Left renal cortex interstitium (tissue), 4 donors: ENCODE measurements around the gene CLOCK. TPM values are rescaled to one million over a fixed set of nuclear protein-coding genes. Genes with fewer than 3 reads are reported as not detected.

Source experiments
- DNase-seq, 4 donors: peaks; one replicate each; pipeline ENCODE4 v3.0.0-alpha.2; 2013; ENCODE audit warnings: low read depth in 4 of 4, low spot score in 2 of 4, missing footprints in 1 of 4
- polyA plus RNA-seq, 4 donors: library from polyadenylated mRNA; unstranded; fragments of 120-200 nt; gene quantifications; one replicate each; pipeline ENCODE4 v1.2.1, GENCODE V29; 2013; ENCODE audit not compliant: insufficient read length in 4 of 4

Gene CLOCK
- polyA plus RNA-seq, 4 donors: 17.0 to 24.9 (median 20.7) TPM

DNA sequence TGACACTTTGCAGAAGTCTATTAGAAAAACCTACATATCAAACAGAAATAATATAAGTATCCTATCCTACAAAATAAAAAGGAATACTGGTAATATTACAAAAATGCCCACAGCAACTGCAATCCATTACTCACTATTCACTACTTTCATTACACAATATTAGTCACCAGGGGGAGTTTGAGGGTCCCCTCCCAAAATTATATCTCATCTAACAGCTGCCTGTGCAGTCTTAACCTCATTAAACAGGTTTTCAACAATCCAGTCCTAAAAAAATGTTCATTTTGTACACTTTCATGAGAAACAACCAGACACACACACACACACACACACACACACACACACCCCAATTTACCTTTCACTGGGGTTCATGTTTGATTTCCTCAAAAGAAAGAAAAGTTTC lies 2.9 kb downstream of the CLOCK start:
- no peak for DNase-seq

DNA sequence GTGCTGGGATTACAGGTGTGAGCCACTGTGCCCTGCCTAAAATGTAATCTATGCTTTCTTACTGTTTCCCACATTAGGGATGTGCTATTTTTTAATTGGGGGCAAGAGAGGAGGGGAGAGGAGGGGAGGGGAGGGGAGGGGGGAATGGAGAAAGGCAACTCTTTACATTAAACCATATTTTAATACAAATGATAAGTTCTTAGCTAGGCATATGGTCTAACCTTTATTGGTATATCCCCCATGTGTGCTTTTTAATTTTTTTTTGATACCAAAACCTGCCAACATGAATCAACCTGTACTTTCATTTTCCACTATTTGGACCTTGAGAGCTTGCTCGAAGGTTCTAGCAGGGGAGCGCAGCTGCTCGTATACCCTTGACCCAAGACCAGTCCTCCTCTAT lies 6.4 kb downstream of the CLOCK start:
- DNase-seq: no peak

DNA sequence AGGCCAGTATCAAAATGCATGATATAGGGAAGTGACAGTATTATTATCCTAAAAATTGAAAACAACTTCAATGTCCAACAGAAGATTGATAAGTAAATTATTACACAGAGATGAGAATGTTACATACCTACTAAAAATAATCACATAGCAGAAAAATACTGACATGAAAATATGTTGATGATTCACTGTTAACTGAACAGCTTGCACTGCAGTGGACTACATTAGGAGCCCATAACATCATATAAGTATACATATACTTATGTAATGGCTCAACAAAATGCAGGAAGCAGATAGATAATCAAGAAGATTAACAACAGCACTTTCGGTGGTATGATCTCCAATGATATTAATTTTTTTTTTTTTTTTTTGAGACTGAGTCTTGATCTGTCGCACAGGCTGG lies 7.1 kb downstream of the CLOCK start:
- DNase-seq: no peak

DNA sequence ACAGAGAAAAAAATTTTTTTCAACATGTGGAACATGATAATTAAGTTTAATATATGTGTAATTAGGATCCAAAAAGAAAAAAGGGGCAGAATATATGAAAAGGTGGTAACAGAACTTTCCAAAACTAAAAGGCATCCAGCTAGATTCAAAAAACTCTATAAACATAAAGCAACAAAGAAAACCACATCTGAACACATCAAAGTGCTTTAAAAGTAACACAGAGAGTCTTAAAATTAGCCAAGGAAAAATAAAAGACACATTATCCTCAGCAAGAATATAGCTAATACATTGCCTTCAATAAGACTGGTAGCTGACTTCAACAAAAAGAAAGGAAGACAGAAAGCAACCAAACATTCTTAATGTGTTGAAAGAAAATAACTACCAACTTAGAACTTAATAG lies 8.2 kb downstream of the CLOCK start:
- DNase-seq: no peak

DNA sequence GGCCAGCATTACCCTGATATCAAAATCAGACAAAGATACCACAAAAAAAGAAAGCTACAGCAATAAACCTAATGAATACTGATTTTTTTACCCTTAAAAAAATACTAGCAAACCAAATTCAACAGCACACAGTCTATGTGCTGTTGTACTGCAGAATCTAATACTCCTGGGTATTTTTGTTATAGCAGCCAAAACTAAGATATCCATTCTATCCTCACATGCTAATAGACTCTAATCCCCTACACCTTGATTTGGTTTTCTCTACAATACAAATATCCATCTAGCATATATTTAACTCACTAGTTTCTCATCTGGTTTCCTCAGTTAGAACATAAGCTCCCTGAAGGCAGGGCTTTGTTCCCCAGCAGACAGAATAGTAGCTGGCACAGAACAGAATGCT lies 12.4 kb downstream of the CLOCK start:
- DNase-seq: no peak

DNA sequence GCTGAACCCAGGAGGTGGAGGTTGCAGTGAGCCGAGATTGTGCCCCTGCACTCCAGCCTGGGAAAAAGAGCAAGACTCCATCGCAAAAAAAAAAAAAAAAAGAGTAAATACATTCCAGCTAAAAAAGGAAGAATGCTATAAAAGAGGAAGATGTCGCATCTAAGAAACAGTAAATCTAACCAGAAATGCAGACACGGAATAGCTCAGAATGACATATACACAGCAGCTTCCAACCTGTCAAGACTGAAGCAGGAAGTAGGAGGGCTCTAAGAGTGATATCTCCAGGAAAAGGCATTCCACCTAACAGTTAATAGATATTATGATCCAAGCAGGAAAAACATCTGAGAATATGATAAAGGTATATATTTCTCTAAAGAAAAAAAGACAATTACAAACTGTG lies 16.0 kb downstream of the CLOCK start:
- DNase-seq: no peak

DNA sequence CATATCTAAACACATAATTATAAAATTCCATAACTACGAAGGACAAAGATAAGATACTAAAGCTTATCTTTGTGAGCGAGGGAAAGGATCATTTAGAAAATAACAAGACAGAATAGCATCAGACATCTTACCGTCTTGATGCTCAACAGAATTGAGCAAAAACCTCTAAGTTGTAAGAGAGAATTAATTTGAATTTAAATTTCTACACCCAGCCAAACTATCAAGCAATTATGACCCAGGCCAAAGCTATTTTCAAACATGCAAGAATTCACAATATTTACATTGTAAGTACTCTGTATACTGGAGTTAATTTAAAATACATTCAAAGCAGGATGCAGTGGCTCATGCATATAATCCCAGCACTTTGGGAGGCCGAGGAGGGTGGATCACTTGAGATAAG lies 16.5 kb downstream of the CLOCK start:
- no peak for DNase-seq

DNA sequence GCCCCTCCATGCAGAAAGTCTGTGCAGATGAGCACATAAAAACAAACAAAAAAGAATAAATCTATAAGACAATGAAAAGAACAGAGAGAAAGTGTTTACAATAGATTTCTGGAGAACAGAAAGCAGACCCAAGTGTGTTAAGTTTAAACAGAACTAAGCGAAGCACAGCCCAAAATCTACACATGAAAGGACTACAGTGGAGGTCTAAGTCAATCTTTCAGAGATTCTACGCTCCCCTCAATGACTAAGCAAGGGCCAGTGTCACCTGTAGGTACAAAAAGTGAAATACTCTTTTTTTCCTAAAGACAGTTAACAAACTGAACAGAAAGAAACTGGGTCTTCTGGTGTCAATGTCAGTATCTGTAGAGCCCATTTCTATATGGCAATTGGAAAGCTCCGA lies 18.2 kb downstream of the CLOCK start:
- DNase-seq: no peak

DNA sequence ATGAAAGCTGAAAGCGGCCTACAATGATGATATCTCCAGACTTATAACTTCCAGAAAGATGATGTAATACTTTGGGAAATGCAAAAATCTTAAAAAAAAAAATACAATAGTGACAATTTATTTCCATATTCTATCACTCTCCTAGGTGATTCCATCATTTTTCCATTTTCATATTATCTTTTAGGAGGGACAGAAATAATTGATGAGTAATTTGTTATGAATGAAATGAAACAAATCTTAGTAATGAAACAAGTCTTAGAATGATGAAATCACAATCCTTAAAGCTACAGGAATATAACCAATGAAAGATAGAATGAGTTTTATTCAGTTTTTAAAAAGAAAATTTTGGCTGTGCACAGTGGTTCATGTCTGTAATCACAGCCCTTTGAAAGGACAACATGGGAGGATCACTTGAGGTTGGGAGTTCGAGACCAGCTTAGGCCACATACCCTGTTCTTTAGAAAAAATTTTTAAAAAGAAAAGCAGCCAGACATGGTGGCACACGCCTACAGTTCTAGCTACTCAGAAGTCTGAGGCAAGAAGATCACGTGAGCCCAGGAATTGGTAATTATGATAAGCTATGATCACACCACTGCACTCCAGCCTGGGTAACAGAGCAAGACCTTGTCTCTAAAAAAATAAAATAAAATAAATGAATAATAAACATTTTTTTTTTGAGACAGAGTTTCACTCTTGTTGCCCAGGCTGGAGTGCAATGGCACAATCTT lies 21.7 kb downstream of the CLOCK start:
- no peak for DNase-seq

DNA sequence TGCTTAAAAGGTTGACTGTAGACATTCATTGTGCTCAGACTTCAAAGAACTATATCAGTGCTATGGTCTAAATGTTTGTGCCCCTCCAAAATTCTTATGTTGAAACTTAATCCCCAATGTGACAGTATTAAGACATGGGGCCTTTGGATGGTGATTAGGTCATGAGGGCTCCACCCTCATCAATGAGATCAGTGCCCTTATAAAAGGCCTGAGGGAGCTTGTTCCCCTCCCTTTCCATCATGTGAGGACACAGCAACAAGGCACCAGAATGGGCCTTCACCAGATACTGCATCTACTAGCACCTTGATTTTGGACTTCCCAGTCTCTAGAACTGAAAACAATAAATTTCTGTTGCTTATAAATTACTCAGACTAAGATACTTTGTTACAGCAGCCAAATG lies 28.3 kb downstream of the CLOCK start:
- DNase-seq: no peak

DNA sequence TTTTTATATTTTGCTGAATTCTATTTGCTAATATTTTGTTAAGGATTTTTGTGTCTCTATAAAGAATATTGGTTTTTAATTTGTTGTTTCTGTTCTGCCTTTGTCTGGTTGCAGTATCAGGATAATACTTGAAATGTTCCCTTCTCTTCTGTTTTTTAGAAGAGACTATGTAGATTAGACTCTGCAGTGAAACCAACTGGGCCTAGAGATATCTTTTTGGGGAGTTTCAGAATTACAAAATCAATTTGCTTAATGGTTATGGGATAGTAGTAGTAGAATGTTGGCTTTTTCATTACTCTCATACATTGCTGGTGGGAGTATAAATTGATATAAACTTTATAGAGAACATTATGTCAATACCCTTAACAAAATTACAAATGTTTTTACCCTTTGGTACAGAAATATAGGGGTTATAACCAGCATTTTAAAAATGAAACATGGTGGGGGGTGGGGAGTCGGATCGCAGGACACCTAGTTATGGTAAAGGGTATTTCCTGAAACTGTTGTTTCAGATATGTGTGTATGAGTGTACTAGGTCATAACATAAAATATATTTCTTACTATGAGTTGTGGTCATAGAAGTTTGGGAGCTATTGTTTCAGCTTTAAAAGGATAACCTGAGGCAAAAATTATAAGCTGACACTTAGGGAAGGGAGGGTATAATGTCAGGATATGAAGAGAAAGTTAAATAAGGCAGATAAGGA lies 29.0 kb downstream of the CLOCK start:
- DNase-seq: no peak

DNA sequence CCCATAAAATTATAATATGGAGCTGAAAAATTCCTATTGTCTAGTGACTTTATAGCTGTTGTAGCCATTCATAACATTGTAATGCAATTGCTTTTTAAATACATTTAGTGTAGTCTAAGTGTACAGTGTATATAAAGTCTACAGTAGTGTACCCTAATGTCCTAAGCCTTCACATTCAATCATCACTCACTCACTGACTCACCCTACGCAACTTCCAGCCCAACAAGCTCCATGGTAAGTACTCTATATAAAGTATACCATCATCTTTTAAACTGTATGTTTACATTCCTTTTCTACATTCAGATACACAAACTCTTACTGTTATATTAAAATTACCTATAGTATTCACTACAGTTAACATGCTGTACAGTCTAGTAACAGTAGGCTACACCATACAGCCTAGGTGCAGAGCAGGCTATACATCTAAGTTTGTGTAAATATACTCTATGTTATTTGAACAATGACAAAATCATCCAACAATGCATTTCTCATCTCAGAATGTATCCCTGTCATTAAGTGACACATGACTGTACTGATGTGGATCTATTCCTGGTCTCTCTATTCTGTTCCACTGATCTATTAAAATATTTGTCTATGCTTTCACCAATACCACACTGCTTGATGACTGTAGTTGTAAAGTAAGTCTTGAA lies 33.7 kb downstream of the CLOCK start:
- DNase-seq: no peak

DNA sequence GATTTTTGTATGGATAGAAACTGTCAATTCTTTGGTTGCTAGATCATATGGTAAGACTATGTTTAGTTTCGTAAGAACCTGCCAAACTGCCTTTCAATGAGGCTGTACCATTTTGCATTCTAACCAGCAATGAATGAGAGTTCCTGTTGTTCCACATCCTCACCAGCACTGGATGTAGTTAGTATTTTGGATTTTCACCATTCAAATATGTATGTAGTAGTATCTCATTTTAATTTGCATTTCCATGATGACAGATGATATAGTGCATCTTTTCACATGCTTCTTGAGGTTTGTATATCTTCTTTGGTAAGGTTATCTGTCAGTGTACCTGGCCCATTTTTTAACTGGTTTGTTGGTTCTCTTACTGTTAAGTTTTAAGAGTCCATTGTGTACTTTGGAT lies 34.6 kb downstream of the CLOCK start:
- DNase-seq: no peak

DNA sequence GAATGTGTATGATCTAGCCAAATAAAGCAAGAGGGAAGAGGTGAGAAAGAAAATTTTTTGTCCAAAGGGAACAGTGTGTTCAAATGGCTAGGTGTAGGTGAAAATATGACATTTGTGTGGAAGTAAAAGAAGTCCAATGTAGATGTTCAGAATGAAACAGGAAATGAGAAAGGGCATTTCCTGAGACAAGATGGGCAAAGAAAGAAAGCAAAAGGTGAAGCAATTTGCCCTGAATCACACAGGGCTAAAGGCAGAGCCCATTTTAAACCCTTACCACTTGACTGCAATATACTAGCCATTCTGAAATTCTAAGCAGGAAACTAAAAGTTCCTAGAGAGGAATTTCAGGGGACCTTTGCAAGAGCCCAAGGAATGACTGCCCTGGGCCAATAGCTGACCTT lies 36.0 kb downstream of the CLOCK start:
- no peak for DNase-seq

DNA sequence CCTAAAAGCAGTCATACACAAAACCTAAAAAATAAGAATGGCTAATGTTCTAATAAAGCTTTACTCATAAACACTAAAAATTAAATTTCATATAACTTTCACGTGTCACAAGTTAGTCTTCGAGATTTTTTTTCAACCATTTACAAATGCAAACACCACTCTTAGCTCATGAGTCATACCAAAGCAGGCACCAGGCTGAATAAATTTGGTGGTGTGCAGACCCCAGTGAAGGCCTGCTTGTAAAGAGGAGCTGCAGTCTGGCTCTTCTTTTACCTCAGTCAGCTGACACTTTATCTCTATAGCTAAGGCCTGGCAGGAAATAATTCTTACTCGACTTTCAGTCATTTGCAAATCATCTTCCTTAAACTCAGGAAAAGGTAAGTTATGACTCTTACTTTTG lies 37.4 kb downstream of the CLOCK start:
- DNase-seq: no peak

DNA sequence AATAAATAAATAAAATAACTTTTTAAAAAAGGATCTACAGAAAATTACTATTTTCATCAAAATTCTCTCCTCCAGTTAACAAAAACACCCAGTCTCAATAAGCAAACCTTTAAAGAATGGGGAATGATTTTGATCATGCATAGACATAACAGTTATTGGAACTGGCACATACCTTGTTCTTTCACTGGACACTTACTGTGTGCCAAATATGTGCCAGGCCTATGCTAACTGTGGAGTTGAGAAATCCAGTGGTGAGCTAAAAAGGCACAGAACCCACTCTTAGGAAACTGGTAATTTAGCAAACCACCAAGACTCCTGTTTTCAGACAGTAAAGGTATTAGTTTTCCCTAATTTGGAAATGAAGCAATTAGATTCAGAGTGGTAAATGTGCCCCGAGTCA lies 39.1 kb downstream of the CLOCK start:
- no peak for DNase-seq

DNA sequence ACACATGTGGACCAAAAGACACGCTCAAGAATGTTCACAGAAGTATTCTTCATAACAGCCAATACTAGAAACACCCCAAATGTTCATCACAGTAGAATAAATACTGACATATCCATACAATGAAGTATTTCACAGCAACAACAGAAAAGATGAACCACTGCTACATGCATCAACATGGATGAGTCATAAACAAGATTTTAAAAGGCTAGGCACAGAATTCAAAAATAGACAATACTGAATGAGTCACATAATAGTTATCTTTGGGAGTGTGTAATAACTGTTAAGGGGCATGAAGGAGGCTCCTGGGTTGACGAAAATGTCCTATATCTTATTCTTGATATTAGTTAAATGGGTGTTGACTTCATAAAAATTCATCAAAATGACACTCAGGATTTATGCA lies 43.5 kb downstream of the CLOCK start:
- DNase-seq: no peak

DNA sequence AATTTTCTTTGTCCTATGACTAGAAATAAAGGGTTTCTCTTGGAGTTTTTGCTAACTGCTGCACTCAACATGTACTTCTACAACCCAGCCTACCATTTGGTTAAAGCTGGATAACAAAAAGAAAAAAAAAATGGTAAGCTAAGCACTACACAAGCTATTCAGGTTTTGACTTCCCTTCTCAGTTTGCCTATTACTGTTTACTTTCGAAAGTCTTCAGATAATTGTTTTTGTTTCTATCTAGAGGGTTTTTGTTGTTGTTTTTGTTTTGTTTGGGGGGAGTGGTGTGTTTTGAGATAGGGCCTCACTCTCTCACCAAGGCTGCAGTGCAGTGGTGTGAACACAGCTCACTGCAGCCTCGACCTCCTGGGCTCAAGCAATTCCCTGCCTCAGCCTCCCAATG lies 46.6 kb downstream of the CLOCK start:
- DNase-seq: no peak

DNA sequence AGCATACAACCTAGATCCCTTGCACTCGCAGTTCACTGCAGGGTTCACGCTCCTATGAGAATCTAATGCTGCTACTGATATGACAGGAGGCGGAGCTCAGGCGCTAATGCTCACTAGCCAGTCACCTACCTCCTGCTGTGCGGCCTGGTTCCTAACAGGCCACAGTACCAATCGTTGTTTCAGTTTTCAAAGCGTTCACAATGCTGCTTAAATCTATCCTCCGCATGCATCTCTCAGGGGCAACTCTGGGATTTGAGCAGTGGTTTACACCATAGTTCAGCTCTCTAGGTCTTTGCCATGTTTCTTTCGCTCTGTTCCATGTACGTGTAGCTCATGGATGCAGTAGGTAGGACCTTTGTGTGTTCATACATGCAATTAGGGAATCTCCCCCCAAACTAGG lies 47.2 kb downstream of the CLOCK start:
- no peak for DNase-seq

DNA sequence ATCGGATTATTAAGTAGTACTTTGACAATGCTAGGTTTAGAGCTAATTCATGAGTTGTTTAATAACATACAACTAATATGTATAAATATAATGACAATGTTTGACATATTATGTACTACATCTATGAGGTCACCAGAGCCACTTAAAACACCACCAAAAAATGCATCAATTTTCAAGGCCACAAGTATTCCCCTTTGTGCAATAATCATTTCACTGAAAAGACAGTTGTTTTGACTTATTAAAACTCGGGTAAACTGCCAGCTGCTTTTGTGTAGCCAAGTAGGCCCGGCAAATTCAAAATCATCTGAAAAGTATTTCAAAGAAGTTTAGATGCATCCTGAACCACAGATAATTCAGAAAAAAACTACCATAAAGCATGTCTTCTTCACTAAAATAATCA lies 48.7 kb downstream of the CLOCK start:
- DNase-seq: no peak

DNA sequence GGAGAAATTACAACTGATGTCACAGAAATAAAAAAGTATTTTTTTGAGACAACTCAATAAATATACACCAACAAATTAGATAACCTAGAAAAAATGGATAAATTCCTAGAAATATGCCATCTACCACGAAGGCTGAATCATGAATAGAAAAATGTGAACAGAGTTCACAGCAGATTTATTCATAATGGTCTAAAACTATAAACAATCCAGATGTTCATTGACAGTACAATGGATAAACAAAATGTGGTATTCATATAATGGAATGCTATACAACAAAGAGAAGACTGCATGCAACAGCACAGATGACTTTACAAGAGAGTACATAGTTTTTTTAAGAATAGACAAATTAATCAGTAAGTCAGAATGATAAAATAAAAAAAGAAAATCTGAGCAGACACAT lies 55.2 kb downstream of the CLOCK start:
- no peak for DNase-seq

DNA sequence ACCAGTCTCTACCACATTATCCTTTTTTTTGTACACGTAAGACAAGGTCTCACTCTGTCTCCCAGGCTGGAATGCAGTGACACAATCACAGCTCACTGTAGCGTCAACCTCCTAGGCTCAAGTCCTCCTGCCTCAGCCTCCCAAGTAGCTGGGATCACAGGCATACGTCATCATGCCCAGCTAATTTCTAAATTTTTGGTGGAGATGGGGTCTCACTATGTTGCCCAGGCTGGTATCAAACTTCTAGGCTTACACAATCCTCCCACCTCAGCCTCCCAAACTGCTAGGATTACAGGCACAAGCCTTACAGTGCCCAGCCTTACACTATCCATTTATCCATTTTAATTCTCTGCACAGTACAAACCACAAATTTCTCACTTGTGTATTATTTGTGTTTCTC lies 58.0 kb downstream of the CLOCK start:
- DNase-seq: no peak
